ENCODE measurements around the gene MAPK14.

The MAPK14 gene

DNA sequence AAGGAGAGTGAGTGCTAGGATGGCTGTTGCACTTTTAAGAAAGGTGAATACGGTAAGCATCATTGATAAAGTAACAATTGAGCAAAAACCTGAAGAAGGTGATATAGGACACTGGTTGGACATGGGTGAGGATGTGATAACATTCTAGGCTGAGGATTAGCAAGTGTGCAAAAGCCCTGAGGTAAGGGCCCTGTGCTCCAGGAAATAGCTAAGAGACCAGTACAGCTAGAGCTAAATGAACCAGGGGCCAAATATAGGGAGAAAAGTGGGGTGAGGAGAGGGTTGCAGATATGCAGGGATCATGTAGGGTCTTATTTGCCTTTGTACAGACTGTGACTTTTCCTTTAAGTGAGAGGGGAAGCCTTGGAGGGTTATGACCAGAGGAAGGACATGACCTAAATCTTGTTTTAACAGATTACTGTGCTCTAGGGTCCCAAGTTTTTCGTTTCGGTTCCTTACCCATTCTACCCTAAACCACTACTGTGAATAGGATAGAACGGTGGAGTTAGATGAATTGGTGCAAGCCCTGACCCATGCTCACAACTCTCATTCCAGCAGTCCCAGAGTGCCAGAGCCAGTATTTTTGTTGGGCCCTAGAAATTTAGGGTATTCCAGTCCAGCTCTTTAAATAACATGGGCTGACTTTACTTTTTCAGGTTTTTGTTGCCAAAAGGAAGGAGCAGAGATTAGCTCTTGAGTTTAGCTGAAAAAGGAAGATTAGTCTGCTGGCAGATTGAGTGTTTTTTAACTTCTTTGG, 10.7 kb downstream of the MAPK14 start:
- DNase-seq (ENCODE audit: low read depth), result no peak

DNA sequence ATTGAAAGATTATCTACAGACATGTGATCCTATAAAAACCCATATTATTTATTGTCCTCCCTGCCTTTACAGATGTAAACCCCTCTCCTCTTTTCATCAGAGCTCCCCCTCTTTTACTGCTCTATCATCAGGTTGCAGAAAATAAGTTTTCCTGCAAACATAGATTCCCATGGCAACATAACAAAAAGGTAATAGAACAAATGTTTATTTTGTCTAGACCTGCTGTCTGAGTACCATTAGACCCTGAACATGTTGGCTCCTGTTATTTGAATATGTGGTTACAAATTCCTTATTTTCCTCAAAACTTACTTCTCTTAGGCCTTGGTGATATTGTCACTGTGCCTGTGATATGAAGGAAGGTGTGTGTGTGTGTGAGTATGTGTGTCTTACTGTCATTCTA, 11.5 kb downstream of the MAPK14 start:
- no peak for DNase-seq (ENCODE audit: low read depth)

DNA sequence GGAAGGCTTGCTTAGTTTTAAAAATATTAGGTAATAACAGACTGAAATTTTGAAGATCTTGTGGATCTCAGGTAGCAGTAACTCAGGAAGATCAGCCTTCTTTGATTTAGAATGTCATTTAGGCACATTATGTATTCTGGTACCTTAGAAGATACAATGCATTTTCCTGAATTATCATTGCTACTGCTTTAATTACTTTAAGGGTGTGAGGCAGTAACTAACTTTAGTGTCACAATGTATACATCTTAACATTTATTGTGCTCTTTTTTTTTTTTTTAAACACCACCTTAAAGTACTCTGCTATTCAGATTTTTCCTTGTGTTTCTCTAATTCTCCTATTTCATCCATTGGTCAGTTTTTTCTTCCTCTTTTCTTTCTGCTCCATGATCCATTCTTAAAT, 13.3 kb downstream of the MAPK14 start:
- no peak for DNase-seq (ENCODE audit: low read depth)

DNA sequence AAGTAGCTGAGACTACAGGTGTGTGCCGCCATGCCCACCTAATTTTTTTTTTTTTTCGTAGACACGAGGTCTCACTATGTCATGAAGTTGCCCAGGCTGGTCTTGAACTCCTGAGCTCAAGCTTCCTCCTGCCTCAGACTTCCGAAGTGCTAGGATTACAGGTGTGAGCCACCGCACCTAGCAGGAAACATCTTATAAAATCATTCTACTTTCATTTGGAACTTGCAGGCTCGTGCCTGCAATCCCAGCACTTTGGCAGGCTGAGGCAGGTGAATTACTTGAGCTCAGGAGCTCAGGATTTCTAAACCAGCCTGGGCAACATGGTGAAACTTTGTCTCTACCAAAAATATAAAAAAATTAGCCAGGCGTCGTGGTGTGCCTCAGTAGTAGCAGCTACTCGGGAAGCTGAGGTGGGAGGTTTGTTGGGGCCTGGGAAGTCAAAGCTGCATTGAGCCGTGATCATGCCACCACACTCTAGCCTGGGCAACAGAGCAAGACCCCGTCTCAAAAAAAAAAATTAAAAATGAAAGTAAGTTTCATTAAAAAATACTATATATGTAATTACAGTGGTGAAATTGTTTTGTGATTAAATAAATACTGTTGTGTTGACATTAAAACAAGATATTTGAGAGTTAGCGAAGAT, 15.1 kb downstream of the MAPK14 start:
- DNase-seq (ENCODE audit: low read depth), result no peak

DNA sequence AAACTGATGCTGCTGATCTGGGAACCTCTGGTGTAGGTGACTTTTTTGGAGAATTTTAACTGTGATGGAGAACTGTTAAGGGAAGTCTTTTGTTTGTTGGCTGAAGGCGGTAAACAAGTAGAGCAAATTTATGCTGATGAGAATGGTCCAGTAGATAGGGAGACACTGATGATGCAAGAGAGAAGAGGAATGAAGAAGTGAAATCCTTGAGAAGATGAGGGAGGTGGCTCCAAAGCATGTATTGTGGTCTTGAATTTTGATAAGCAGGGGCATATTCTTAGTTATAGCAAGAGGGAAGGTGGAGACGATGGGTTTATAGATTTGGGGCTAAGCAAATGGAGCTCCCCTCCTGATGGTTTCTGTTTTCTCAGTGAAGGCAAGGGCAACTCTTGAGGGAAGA, 22.0 kb downstream of the MAPK14 start:
- no peak for DNase-seq (ENCODE audit: low read depth)

DNA sequence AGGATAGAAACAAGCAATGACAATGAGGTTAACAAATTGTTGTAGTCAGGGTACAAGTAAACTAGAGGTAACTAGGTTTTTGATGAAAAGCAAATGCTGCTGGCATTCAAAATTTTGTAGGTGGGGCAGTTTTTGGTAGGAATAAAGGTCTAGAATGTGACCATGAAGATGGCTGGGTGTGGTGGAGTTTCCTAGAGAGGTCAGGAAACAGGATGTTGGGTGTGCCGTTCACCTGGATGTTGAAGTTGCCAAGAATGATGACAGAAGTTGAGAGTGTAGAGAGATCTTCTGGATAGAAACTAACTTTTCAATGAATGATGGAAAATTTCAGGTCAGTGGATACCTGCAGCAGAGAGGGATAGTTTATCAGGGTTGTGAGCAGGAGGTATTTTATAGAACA, 22.7 kb downstream of the MAPK14 start:
- no peak for DNase-seq (ENCODE audit: low read depth)

DNA sequence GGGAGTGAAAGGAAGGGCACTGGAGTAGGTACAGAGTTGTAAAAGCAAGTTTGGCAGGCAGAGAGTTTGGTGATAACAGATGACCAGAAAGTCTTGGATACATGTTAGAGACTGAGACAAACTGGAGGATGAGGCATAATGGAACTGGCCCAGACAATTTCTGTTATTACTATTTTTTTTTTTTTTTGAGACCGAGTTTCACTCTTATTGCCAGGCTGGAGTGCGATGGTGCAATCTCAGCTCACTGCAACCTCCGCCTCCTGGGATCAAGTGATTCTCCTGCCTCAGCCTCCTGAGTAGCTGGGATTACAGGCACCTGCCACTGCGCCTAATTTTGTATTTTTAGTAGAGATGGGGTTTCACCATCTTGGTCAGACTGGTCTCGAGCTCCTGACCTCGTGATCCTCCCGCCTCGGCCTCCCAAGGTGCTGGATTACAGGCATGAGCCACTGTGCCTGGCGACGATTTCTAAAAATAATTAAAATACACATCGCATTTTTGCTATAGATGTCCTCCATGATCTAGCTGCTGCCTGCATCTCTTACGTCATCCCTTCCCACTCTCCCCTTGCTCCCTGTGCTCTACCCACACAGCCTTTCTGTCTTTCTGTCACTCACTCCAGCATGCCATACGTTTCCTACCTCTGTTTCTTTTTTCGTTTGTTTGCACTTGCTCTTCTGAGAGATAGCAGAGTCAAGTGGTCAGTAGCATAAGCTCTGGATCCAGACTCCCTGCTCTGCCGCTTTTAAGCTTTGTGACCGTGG, 23.5 kb downstream of the MAPK14 start:
- no peak for DNase-seq (ENCODE audit: low read depth)

DNA sequence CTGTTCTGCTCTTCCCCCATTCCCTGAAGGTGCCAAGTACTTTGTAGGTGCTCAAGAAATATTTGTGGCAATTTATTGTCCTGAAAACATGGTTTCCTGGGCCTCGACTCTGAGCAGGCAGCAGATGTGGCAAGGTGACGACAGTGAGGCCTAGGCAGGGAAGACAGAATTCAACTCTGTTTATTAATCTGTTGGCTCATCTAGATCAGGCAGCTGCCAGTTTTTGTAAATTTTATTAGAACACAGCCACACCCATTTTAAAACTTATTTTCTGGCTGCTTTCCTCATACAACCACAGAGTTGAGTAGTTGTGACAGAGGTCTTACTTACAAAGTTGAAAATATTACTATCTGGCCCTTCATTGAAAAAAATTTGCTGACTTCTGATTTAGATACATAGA, 24.5 kb downstream of the MAPK14 start:
- no peak for DNase-seq (ENCODE audit: low read depth)

DNA sequence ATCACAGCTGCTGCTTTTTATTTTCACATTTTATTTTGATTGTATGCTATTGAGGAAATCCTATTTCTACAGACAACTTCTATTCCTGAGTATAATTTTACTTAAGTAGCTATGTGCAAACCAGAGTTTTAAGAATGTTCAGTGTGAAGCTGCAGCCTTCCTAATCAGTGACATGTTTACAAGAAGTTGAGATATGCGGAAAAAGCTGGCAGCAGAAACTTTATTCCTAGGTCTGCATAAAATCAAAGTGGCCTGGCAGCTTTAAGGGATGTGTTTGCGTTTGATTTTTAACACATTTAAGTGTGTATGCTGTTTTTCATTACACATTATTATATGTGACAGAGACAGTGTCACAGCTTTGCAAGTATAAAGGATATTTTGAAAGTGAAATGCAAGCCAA, 26.3 kb downstream of the MAPK14 start:
- no peak for DNase-seq (ENCODE audit: low read depth)

DNA sequence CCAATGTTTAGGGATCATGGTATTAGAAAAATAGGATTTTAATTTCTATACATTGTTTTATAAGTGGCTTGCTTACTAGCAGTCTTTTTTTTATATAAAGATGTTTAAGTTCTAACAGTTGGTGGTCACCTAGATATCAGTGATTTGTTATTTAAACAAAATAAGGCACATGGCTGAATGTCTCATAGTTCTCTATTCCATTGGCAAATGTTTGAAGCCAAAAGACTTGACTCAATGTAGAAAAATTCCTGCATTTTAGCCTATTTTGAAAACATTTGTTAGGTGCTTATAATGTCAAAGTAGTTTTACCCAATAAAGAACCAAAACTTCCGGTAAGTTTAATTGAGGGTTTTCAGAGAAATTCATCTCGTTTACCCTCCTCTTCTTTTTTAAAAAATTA, 26.8 kb downstream of the MAPK14 start:
- no peak for DNase-seq (ENCODE audit: low read depth)

DNA sequence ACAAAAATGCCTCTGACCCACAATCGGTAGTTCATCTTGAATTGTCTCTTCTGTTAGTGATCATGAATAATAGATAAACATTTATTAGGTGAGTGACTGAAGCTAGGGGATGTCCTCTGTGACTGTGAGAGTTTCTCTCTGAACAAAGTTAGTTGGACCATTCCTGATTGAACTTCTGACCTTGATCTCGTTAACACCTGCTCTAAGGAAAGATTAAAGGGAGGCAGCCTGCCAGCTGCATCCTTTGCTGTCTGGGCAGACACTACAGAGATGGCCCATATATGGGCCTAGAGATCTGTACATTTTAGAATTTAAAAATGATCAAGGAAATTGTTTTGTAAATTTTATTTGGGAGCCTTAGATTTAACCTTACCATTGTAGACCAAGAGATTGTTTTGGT, 27.3 kb downstream of the MAPK14 start:
- DNase-seq (ENCODE audit: low read depth), result no peak

DNA sequence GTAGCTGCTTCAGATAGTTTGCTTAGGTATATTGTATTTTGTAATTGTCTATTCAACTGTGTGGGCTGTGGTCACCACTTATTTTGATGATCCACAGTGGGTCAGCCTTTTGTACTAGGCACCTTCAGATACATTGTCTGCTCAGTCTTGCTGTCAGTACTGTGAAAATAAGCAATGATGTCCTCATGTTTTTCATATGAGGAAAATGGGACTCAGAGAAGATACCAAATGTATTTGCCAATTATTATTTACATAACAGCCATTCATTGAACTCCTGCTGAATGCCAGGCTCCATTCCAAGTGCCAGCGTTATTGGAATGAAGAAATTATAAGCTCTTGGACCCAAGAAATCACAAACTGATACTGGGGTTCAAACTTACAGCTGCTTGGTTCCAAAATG, 28.6 kb downstream of the MAPK14 start:
- no peak for DNase-seq (ENCODE audit: low read depth)

DNA sequence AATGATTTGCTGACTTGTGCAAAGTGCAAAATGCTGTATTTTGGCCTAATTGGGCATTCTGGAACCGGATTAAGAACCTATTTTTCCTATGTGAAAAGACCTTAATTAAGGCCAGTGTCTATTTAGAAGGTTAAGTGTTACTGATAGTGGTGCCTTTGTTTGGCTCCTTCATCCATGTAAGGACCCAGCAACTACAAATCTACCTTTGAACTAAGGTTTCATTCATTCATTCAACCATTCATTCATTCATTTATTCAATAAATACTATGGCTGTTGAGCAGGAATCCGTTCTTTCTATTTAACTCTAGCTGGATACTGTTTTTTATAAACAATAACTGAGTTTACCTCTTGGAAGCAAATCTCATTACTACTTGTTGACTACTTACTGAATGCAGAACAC, 33.6 kb downstream of the MAPK14 start:
- DNase-seq (ENCODE audit: low read depth), result no peak

DNA sequence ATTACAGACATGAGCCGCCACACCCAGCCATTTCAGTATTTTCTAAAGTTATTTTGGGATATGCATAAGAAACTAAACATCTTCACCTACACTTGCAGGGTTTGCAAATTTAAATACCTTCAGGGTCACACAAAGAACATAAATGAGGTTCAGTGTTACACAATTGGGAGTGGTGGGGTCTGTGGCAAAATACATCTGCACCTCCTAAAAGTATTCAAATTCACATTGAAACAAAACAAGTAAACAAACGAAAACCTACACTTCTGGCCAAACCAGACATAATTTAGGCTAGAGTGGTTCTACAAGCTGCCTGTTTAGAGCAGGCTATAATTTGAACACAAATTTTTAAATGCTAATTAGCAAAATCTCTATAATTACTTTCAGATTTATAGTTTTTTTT, 34.6 kb downstream of the MAPK14 start:
- no peak for DNase-seq (ENCODE audit: low read depth)

DNA sequence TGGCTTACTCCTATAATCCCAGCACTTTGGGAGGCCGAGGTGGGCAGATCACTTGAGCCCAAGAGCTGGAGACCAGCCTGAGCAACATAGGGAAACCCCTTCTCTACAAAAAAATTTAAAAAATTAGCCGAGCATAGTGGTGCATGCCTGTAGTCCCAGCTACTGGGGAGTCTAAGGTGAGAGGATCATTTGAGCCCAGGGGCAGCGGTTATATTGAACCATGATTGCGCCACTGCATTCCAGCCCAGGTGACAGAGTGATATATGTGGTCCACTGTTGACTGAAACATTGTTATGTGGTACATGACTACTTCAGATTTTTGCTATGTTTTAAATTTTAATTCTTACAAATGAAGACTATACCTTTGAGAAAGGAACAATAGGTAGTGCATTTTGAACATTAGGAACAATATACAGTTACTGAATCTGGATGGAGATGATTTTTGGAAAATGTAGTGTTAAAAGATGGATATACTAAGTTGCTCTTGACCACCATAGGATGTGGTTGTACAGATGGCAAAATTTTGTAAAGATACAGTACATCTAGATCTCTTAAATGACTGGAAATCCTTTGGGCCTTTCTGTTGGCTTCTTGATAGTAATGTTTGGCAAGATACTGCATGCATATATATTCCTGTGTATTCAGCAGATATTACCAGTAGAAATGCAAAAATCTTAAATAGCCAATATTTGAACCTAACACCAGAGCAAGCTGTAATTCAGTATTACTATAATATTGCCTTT, 35.9 kb downstream of the MAPK14 start:
- DNase-seq (ENCODE audit: low read depth), result no peak

DNA sequence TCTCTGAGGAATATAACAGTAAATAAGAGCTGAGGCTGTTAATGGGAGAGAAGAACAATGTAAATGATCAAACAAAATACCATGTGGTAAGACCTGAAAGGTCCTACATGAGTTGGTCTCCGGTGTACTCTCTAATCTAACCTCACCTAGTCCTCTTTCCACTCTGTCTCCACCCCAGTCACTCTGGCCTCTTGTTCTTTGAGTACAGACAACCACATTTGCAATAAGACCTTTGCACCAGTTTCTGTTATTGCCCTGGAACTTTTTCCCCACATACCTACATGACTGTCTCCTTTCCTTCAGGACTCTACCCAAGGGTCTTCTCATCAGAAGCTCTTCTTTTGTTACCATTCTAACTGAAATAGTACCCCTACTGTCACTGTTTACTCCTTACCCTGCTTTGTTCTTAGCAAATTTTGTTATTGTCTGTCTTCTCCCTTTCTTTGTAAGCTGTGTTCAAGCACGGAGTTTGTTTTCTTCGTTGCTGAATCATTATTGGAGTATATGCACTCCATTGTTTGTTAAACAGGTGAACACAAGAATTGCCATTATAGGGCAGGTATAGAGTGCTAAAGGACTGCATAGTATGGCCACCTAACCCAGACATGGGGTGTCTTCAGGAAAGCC, 37.3 kb downstream of the MAPK14 start:
- no peak for DNase-seq (ENCODE audit: low read depth)

DNA sequence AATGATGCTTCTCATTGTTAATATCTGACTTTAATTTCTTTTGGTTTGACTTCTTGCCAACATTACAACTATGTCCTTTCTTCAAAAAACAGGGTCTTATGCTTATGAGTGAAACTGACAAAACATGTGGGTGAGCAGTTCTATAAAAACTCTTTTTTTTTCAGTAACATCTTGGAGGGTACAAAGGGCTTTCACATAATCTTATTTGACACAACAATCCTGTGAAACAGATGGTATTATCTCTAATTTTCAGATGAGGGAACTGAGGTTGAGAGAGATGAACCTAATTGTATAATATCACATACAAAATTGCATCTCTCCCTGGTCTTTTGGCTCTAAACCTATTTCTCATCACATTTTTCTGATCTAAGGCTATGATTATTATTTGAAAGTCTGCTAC, 38.3 kb downstream of the MAPK14 start:
- DNase-seq (ENCODE audit: low read depth), result no peak

DNA sequence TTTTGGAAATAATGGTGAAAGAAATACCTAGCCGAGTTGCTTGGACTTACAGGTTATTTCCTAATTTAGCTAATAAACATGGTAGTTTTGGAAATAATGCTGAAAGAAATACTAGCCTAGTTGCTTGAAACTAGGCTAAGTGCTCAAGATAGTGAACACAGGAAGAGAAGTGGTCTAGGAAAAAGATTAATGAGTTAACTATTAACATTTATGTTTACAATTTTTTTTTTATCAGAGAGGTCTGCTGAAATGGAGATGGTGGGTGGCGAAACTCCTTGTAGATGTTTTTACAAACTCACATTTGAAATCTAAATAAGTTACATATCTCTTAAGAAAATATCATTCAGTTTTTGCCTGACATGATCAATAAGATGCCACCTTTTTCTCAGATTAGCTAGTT, 39.2 kb downstream of the MAPK14 start:
- DNase-seq (ENCODE audit: low read depth), result no peak

DNA sequence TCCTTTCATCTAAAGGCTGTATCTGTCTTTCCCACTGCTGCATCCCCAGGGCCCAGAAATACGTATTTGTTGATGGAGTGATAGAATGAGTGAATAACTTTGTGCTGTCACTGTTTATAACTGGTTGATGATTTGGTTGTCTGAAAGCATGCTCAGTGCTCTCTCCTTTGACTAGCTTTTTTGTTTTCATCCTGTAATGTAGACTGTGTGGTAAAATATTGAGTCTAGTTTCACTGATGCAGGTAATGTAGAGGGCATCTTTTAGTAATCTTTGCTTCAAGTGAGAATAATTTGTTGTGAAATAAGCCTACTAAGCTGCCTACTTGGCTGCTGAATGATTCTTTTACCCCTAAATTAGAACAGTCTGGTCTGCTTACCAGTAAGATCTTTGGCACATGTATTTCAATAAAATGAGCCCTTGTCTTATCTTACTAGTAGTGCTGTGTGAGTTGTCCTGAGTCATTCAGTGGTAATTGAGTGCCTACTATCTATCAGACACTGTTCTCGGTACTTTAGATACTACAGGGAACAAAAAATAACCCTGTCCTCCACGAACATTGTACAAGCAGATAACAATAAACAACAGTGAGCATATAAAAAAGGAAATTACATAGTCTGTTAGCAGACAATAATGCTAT, 39.9 kb downstream of the MAPK14 start:
- no peak for DNase-seq (ENCODE audit: low read depth)

DNA sequence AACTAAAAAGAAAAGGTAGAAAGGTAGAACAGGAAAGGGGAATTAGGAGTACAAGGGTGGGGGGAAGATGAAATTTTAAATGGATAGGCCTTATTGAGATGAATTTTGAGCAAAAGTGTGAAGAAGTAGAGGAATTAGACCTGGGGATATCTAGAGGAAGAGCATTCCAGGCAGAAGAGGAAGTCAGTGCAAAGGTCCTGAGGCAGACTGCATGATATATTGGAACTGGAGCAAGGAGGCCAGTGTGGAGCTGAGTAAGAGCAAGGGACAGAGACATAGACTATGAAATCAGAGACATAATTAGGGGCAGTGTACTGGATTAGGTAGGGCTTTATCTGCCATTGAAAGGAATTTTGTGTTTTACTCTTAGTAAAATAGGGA, 40.4 kb downstream of the MAPK14 start:
- DNase-seq (ENCODE audit: low read depth), result no peak

DNA sequence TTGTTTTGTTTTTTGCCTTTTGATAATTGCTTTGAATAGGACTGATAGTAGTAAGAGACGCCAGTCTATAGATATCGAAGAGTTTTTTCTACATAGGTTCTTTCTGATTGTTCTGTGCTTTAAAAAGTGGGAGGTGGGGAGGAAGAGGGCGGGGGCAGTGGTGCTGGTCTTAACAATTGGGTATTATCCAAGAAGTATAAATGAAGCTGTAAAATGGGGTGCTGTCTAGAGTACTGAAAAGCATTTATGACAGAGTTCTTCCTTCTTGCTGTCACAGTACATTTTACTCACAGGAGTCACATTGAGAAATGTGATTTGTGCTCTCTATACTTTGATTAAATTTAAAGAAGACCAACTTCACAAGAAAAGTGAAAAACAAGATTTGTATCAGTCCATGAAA, 41.0 kb downstream of the MAPK14 start:
- no peak for DNase-seq (ENCODE audit: low read depth)

DNA sequence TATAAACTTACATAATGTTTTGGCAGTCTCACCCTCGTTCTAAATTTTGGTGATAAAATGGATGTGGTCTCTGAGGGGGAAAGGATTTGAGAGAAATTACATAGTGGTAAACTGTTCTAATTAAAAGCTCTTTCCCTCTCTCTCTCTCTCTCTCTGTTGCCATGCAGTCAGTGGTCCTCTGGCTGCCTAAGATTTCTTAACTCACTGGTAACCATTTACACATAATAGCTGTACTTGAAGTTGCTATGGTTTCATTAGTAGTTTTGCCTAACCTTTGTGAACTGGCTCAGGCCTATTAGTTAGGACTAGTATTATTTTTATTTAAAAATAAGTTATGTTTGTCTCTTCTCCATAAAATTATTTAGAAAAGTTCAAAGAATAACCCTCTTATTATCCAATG, 42.0 kb downstream of the MAPK14 start:
- no peak for DNase-seq (ENCODE audit: low read depth)
